HG03060 (cell line): ENCODE measurements around the gene YJU2.

Source experiments
- ATAC-seq: cut with Tn5 transposase; IDR thresholded peaks from one replicate; pipeline ENCODE4 v1.9.1; 2021; ENCODE audit warnings: low read depth, moderate number of reproducible peaks; ENCODE audit not compliant: unreplicated experiment

The YJU2 gene

GRCh38 chr19:4295972-4296771 lies 49.3 kb downstream of the YJU2 start:
- ATAC-seq: no peak

GRCh38 chr19:4297901-4298809 lies 51.3 kb downstream of the YJU2 start:
- ATAC-seq: no peak

- ATAC-seq: no peak
Measured at GRCh38 chr19:4298810-4299550, 52.1 kb downstream of the YJU2 start.

- ATAC-seq: no peak
Measured at GRCh38 chr19:4300589-4300988, 53.7 kb downstream of the YJU2 start.

GRCh38 chr19:4301590-4302242 lies 54.8 kb downstream of the YJU2 start:
- ATAC-seq: no peak

- no peak for ATAC-seq
Measured at GRCh38 chr19:4302243-4302640, 55.4 kb downstream of the YJU2 start, which contains the start of gene TMIGD2. Gene TMIGD2 (minus strand): TSS chr19:4302389. CDS start chr19:4302385, 4 bp downstream.

- no peak for ATAC-seq
Measured at GRCh38 chr19:4303819-4304537, 57.1 kb downstream of the YJU2 start.

- no peak for ATAC-seq
Measured at GRCh38 chr19:4304538-4305256, 57.8 kb downstream of the YJU2 start, which contains the start of gene FSD1. Gene FSD1 (plus strand): TSS chr19:4304598. CDS start chr19:4304747, 149 bp downstream.

GRCh38 chr19:4305257-4305612 lies 58.4 kb downstream of the YJU2 start:
- ATAC-seq: no peak

- ATAC-seq: no peak
Measured at GRCh38 chr19:4305659-4306058, 58.8 kb downstream of the YJU2 start.

GRCh38 chr19:4310247-4311121 lies 63.6 kb downstream of the YJU2 start:
- no peak for ATAC-seq

- ATAC-seq: no peak
Measured at GRCh38 chr19:4313847-4314490, 67.1 kb downstream of the YJU2 start.

GRCh38 chr19:4316956-4317355 lies 70.1 kb downstream of the YJU2 start:
- no peak for ATAC-seq

GRCh38 chr19:4318460-4318859 lies 71.6 kb downstream of the YJU2 start:
- ATAC-seq: no peak
